IPS-NIHi7 (cell line): ENCODE data around the gene CADM3.

Source experiments
- DNase-seq: peaks from one replicate; pipeline ENCODE4 v3.0.0; 2012; ENCODE audit warnings: mixed read lengths; ENCODE audit errors: extremely low spot score

The CADM3 gene, protein sequence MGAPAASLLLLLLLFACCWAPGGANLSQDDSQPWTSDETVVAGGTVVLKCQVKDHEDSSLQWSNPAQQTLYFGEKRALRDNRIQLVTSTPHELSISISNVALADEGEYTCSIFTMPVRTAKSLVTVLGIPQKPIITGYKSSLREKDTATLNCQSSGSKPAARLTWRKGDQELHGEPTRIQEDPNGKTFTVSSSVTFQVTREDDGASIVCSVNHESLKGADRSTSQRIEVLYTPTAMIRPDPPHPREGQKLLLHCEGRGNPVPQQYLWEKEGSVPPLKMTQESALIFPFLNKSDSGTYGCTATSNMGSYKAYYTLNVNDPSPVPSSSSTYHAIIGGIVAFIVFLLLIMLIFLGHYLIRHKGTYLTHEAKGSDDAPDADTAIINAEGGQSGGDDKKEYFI

DNA sequence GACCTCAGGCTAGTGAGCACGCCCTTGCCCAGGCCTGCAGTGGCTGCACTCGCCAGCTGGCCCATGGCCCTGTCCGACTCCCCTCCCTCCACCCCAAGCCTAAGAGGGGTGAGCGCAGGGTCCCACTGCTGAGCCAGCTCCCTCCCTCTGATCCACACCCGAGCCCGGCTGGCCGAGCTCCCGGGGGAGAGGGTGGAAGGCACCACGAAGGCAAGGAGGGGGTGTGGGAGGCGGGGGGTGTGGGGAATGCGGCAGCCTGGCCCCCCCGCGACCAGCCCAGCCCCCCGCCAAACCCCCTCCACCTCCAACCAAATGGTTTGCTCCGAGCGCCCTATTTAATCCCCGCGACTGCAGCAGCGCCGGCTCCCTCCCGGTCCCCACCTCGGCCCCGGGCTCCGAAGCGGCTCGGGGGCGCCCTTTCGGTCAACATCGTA lies at the start of gene CADM3:
CADM3 (plus strand) TSS at position 362 of the 434 bp plus-strand sequence. CDS start 151 bp downstream, outside the sequence.
- peak; percentile 58 for DNase-seq

DNA sequence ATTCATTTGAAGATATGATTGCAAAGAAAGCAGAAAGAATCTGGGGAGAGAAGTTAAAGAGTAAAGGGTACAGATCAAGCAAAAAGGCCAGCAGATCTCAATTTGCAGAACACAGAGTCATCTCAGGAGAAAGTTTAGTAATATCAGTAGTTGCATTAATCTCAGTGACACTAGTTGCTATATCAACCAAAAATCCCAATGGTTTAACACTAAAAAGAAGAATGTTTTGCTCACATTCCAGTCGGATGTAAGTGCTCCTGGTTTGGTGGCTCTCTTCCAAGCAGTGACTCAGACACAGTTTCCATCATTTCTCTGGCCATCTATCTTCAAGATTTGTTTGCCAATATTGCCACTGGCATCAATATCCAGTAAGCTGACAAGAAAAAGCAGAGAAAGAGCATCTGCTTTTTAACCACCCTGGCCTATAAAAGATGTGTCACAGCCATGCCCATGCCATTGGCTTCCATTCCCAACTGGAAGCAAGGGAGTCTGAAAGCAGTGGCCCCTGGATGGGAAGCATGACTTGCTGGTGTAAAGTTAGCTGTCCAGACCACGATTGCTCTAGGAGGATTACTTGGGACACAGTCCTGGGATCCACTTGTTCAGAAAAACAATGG lies 49.3 kb upstream of the CADM3 start:
- no peak for DNase-seq

DNA sequence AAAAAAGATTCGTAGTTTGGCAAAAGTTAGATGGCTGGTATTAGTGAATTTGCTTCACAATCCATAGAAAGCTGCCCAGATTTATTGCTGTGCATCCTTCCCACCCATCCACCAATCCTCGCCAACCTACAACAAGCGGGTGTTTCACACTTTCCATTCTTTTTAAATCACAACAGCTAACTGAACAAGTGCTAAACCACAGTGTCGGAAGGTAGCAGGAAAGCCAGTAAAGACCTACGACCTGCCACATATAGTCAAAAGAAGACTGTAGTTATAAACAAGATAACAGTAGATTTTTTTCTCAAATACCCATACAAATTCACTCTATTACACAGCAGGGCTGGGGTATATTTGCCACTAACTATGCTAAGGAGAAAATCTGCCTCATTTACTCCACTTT lies 47.8 kb upstream of the CADM3 start:
- no peak for DNase-seq

DNA sequence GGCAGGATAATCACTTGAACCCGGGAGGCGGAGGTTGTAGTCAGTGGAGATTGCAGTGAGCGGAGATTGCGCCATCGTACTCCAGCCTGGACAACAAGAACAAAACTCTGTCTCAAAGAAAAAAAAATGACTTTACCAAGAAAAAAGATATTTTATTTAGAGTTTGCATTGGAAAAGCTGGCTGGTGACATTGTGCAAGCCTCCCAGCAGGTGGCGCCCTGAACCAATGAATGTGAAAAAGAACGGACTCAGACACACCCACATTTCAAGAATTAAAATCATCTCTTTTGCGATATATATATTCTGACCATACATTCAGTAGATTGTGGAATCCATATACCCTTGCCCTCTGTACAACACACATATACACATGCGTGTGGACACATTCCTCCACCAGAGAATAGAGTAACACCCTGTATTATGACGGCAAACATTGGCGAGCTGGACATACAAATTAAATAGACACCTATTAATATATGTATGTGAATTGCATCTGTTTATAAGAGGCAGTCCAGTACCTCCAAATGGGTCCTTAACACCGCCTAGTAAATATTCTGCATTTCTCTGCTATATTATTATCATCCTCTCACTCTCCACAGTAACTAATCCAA lies 39.0 kb upstream of the CADM3 start:
- peak; percentile 72 for DNase-seq

DNA sequence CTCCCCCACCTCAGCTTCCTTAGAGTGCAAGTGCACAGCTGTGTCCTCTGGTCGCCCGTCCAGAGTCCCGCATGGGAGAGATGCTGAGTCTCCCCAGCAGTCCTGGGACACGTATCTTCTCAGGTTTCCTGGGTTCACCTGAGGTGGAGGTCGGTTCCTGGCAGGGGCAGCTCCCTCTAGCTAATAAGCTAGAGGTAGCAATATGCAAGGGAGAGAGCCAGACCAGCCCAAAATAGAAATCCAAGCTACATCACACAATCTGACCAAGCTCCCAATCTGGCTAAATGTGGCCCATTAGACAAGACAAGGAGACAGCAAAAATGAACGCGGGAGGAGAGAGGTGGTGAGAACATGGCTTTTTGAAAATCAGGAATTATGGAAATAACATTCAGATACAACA lies 30.9 kb upstream of the CADM3 start:
- peak; percentile 13 for DNase-seq

DNA sequence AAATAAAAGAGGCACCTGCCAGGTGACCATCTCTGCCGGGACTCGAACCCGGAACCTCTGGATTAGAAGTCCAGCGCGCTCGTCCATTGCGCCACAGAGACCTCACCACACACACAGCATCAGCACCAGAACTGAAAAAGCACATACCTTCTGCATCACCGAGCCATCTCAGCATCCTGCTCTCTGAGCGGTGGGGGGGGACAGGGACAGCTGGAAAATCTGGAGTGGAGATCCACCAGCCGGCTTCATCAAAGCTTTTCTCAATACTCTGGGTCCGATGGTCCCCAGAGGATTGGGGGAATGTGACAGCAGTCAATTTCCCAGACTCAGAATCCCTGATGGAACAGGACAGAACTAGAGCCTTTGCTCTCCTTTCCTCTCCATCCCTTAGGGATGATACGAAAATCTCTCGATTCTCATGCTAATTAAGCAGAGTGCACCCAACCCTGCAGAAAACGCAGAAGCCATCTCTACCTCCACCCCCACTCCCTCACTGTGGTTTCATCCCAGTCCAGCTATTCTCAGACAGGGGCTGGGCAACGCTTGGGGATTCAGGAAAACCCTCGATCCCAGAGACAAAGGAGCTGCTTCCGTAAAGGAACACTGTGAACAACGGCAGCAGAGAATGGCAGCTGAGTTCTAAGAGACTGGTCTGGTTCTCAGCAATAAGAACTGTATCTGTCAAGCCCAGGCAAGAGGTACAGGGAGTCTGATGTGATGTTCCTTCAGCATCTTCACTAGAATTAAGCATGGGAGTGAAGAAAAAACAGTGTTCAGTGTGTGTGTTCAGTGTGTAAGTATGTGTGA lies 29.6 kb upstream of the CADM3 start:
- peak; percentile 48 for DNase-seq

DNA sequence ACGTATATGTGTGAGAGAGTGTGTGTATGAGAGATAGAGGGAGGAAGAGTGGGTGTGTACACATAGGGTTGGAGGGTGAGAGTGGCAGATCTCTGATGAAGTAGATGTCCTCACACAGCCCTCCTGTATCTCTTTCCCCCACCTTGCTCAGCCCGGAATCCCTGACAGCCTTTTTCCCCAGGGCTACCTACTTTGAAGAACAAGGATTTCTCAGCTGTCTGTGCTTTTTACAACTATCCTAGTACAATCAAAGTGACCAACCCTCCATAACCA lies 29.1 kb upstream of the CADM3 start:
- no peak for DNase-seq

DNA sequence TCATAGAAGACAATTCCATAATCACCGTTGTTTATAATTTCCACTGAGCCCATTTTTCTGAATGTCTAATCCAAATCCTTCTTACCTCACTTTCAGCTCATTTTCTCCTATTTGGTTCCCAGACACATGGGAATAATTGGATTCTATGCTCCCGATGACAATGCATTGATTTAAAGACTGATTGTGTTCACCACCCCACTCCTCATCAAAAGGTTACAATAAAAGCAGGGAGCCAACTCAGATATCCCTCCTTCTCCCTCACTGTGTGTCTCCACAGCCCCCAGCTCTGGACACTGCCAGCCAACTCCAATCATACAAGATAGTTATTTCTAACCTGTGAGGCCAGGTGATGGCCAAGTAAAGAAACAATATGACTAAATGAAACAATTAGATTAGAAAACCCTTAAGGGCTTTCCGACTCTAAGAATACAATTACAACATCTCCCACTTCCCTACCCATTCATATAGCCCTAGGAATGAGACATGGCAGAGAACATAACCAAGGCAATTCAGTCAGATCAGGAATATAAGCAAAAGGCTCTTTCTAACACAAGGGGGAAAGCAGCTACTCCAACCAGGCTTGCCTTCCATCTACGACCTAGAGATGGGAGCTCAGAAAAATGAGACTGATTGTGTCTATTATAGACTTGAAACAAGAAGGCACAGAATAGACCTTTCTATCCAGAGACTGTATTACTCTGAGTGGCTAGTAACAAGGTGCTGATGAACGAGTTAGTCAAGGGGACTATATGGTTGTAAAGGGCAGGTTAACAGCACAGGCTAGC lies 28.5 kb upstream of the CADM3 start:
- no peak for DNase-seq

DNA sequence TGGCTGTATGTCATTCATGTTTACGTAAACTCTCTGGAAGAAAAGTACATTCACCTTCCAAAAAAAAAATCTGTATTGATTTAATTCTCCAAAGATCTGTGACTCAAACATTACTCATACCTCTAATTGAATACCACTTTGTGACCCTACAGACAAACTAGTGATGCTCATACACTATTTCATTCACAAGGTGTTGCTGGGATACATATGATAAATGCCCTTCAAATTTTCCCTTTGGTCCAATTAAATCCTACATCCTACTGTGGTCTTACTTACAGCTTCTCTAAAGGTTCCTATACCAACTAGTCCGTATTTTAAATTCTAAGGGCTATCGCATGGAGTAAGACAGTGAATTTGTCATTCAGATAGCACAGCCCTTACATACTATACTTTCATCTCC lies 26.8 kb upstream of the CADM3 start:
- DNase-seq: no peak

DNA sequence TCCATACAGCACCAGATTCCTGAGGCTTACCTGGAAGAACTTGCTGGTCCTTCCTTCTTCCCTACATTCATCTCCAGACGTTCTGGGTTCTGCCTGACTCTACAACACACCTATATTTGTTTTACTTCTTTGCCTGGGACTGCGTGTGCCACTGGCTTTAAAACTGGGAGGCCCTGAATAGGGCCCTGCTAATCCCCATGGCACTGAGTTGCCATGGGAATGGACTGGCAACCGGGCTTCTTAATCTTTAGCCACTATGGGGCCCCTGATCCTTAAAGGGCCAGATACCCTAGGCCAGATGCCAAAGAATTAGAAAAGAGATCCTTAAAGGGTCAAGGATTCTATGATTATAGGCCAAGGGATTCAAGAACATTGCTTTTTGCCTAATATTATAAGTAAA lies 24.4 kb upstream of the CADM3 start:
- DNase-seq: no peak

DNA sequence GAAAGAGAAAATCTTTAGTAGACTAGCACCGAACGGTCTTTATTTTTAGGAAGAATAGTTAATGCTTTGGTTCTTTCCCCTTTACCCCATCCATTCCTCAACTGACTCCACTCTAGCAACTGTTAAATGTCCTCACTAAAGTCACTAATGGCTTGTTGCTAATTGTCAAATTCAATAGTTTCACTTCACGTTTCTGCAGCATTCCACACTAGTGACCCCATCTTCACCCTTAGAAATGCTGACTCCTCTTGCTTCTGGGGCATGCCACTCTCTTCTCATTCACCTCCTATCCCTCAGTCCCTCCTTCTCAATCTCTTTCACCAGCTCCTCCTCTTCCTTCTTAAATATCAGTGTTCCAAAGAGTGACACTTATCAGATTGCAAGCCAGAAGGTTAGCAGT lies 19.4 kb upstream of the CADM3 start:
- DNase-seq: no peak

DNA sequence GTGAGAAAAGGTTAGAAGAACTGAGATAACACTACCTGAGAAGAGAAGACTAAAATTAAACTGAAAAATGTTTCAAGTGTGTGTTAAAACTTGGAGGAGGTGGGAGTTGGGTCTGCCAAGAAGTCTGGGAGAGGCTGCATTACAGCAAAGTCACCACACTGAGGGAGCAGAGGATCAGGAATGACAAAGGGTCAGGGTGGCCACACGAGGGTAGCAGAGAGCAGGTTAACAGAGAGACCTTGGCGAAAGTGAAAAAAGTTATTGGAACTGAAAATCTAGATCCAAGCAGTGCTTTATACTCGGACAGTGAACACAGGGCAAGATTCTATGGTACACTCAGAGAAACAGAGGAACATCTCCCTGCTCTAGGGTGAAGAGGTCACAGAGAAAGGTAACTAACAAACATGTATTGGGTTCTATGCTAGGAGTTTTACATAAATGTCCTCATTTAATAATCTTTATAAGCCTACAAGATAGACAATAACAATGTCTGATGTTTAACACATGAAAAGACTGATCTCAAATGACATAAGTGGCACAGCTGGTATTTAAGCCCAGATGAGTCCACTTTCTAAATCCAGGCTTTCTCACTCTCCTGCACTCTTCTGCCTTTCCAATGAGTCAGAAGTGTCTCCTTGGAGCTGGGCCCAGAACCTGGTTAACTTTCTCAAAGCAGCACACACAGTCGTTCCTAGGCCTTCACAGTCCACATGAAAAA lies 10.3 kb upstream of the CADM3 start:
- peak; percentile 84 for DNase-seq

DNA sequence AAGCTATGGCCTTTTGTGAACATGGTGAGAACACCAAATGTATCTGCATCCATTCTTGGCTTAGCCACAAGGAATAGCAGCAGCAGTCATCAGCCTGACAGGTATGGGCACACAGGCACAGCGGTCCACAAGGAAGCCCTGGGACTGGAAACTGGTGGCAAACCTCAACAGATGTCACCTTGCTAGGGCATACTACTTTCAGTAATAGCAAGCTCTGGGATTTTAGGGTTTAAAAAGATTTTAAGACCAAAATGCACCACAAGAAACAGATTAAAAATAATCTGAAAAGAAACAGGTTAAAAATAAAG lies 9.7 kb upstream of the CADM3 start:
- no peak for DNase-seq

DNA sequence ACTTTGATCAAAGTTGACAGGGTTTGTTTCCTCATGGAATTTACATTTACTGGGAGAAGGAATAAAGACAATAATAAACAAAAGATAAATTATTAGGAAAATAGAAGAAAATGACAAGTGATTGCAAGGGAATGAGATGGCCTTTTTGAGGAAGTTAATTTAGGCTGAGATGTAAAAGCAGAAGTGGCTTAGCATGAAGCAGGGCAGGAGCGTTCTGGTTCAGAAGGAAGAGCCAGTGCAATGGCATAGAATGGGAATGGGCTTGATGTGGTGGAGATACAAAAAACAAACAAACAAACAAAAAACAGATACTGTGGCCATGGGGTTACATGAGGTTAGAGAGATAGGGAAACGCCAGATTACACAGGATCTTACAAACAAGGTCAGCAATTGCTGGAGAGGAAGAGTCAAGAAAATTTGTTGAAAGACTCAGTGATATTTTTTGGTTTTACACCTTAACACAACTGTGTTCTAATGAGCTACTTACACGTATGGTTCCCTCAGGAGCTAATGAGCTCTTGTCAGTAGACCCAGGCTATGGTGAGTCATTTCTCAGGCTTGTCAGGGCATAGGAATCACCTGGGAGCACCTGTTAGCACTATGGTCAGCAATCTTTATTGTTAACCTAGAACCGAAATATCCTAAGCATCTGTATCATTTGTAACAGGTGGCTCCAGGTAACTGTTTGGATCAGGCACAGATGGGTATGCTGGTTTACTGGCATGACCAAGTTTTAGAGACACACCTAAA lies 8.7 kb upstream of the CADM3 start:
- no peak for DNase-seq

DNA sequence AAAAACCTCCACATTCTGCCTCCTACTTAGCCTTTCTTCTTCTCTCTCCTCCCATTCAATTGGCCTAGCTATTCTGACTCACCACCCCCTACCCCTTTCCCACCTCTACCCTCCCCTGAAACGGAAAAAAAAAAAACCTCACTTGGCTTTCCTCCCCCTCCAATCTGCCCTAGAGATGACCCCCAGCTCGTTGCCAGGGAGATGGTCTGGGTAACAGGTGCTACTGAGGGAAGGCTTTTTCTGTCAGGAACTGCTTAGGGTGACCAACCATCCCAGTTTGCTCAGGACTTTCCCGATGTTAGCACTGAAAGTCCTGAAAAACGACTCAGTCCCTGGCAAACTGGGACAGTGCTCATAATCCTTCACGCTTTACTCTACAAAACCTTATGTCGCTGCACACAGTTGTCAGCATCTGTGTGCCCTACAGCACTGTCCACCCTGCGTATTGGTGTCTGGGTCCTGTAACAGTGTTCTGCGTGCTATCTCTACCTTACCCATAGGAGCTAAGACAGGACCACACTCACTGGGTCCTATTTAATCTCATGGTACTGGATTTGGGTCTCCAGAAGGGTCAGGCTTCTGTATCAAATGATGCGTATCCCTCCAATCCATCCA lies 7.7 kb upstream of the CADM3 start:
- no peak for DNase-seq

DNA sequence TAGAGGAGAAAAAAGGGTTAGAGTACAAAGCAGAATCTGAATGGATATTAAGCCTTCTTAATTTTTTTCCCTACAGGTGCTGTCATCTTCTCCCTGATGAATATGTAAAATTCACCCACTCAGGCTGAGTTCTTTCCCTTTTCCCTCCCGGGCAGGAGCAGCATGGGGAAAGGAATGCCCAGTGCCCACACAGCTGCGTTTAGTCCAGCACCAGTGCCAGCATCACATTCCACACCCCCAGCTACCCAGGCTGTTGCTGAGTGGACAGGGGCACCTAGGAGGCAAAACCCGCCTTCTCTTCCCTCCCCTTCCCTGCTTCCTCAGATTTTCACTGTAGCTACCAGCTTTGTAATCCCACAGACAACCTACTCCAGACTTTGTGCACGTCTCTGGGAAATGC lies 3.4 kb upstream of the CADM3 start:
- DNase-seq: no peak

DNA sequence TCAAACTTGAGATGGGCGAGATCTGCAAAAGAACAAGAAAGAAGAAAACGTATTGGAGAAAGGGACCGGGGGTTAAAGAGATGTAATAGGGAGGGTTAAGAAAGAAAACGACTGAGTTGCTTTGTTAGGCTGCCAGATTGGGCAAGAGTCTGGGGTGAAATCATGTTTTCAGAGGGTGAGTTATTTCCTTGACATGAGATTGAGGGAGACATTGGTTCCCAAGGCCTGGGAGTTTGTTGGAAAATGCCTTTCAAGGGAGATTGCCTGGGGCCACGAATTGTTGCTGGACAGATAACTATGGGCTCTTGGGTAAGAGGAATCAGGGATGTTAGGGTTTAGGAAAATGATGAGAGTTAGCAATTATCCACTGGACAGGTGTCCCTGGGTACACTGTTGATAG lies 776 bp upstream of the CADM3 start:
- no peak for DNase-seq

DNA sequence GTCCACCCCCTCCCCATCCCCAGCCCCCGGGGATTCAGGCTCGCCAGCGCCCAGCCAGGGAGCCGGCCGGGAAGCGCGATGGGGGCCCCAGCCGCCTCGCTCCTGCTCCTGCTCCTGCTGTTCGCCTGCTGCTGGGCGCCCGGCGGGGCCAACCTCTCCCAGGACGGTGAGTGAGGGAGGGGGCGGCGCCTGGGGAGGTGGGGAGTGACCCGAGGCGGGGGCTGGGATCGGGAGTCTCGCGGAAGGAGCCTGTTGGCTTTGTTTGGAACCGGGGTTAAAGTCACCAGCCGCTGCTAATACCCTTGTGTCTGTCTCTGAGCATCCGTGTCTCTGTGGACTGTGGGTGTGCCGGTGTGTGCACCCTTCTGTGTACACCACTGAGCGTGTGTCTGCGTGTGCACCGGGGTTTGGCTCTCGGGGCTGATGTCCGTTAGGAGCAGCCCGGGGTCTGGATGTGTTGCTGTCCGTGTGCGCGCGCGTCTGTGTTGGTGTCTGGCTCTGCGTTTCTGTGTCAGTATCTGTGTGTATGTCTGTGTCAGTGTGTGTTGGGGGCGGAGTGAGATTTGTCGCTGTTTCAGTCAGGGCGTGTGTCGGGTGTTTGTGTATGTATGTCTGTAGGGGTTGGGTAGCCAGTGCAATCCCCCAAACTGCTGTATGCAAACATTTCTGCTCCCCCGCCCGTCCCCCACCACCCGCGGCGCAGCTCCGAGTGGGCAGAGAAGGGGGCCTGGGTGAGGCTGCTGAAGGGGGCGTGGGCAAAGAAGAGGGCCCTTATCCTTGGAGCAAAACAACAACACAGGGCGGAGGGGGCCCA lies 480 bp downstream of the CADM3 start:
- peak; percentile 63 for DNase-seq
